ENCODE measurements around the gene VSIR.

GRCh38 chr10:71729161-71729636, 44.1 kb downstream of the VSIR start:
- TF ChIP-seq POLR2A (IDR thresholded peaks at IDR 0.05) (no peak), CTCF (IDR thresholded peaks at IDR 0.05) (no peak)

Measured in heart left ventricle (tissue), 13 donors.